HepG2 (cell line): Measurements from ENCODE around the gene DBN1. TPM values are rescaled to one million over a fixed set of nuclear protein-coding genes. Genes with fewer than 3 reads are reported as not detected.

ENCODE experiments used
- AGO1 ChIP-seq: fragments of 200-400 bp; formaldehyde crosslinking; IDR thresholded peaks from 2 replicates; pipeline ENCODE4 v1.6.1; 2017; ENCODE audit warnings: mild to moderate bottlenecking, low read depth, low read length, moderate library complexity; ENCODE audit not compliant: poor library complexity, severe bottlenecking
- GLI4 ChIP-seq: sonication (generic); formaldehyde crosslinking; IDR thresholded peaks from 2 replicates; pipeline ENCODE4 v1.5.1; 2020; ENCODE audit warnings: missing genetic modification reagents, mild to moderate bottlenecking, moderate library complexity, borderline replicate concordance
- GRHL1 ChIP-seq: sonication (generic); formaldehyde crosslinking; conservative IDR thresholded peaks from 2 replicates; pipeline ENCODE4 v1.8.0; 2022; ENCODE audit warnings: missing genetic modification reagents
- PAXIP1 ChIP-seq: sonication (generic); formaldehyde crosslinking; conservative IDR thresholded peaks from 2 replicates; pipeline ENCODE4 v1.4.0; 2020; ENCODE audit warnings: mild to moderate bottlenecking, missing genetic modification reagents, moderate library complexity
- PHF21A ChIP-seq: sonication (generic); formaldehyde crosslinking; IDR thresholded peaks from 2 replicates; pipeline ENCODE4 v1.5.0; 2020; ENCODE audit warnings: mild to moderate bottlenecking, missing genetic modification reagents
- RBFOX2 ChIP-seq: fragments of 200-400 bp; formaldehyde crosslinking; IDR thresholded peaks from 2 replicates; pipeline ENCODE4 v1.6.1; 2017; ENCODE audit warnings: low read depth, mild to moderate bottlenecking, low read length
- ZC3H13 ChIP-seq: sonication (generic); formaldehyde crosslinking; IDR thresholded peaks from 2 replicates; pipeline ENCODE4 v1.8.1; 2023; ENCODE audit warnings: mild to moderate bottlenecking, missing genetic modification reagents, moderate library complexity
- ZEB1 ChIP-seq: IDR thresholded peaks from 2 replicates; pipeline ENCODE4 v1.6.1; 2012; ENCODE audit warnings: mild to moderate bottlenecking, low read depth, inconsistent platforms; ENCODE audit not compliant: insufficient replicate concordance
- ZNF329 ChIP-seq: sonication (generic); formaldehyde crosslinking; IDR thresholded peaks from 2 replicates; pipeline ENCODE4 v1.9.0; 2021; ENCODE audit warnings: low read depth, mild to moderate bottlenecking, missing genetic modification reagents
- ZNF614 ChIP-seq: IDR thresholded peaks from 2 replicates; pipeline ENCODE4 v1.6.1; 2018; ENCODE audit warnings: missing biosample characterization, missing genetic modification reagents, inconsistent platforms, borderline replicate concordance
- ZNF790 ChIP-seq: sonication (generic); formaldehyde crosslinking; IDR thresholded peaks from 2 replicates; pipeline ENCODE4 v1.8.0; 2022; ENCODE audit warnings: missing genetic modification reagents, mild to moderate bottlenecking, borderline replicate concordance
- ZNF841 ChIP-seq: sonication (generic); formaldehyde crosslinking; IDR thresholded peaks from 2 replicates; pipeline ENCODE4 v1.8.1; 2023; ENCODE audit warnings: missing genetic modification reagents, borderline replicate concordance
- polyA plus RNA-seq, 8 experiments: library from polyadenylated mRNA; depleted of rRNA in 3 of 8; stranded (reverse) in 7 of 8; unstranded in 1 of 8; fragments of >200 nt; fragmentation: Illumina TruSeq in 4 of 8; extraction: Trizol in 4 of 8; gene quantifications; 2 replicates each; pipeline versions ENCODE4 v1.2.1 to v1.2.3, GENCODE V29; 2011 to 2016; ENCODE audit warnings: low read depth in 4 of 8, missing spikeins in 1 of 8, mixed read lengths in 1 of 8; ENCODE audit not compliant: insufficient read depth in 1 of 8
- total RNA-seq, 5 experiments: library from RNA; depleted of rRNA; stranded (reverse); fragments of >200 nt; fragmentation: Illumina TruSeq; extraction: Trizol; gene quantifications; 2 replicates each; pipeline ENCODE4 v1.2.3, GENCODE V29; 2016; ENCODE audit warnings: low read depth in 1 of 5

The DBN1 gene
- total and polyA plus RNA-seq, 2 of the 13 experiments (the other 11 are each of a cell fraction or from before 2014, with no cell fraction given): 27.0 to 37.3 TPM

- TF ChIP-seq PAXIP1 (CRISPR knock-in tag): no peak
- TF ChIP-seq PHF21A (CRISPR knock-in tag): no peak
- no peak for TF ChIP-seq ZNF329
- no peak for TF ChIP-seq GRHL1
- no peak for TF ChIP-seq GLI4
- TF ChIP-seq ZNF790: no peak
- no peak for TF ChIP-seq ZNF614 (CRISPR knock-in tag)
- TF ChIP-seq RBFOX2: peak; percentile 52; the same call in 1 of the 2 replicates
- no peak for TF ChIP-seq ZC3H13 (CRISPR knock-in tag)
- peak; percentile 97 for TF ChIP-seq AGO1
- TF ChIP-seq ZNF841 (CRISPR knock-in tag): no peak
- no peak for TF ChIP-seq ZEB1
- TF ChIP-seq, all 625 proteins: peak for 6
Observed at GRCh38 chr5:177442066-177442826, 31.2 kb downstream of the DBN1 start (continued).
